HG02973 (cell line): ENCODE data around the gene OTUB2.

Source experiments
- ATAC-seq: cut with Tn5 transposase; IDR thresholded peaks from one replicate; pipeline ENCODE4 v1.9.1; 2021; ENCODE audit warnings: moderate library complexity; ENCODE audit not compliant: unreplicated experiment

Gene OTUB2

GRCh38 chr14:94020267-94020666, 5.9 kb upstream of the OTUB2 start:
- ATAC-seq: no peak

DNA sequence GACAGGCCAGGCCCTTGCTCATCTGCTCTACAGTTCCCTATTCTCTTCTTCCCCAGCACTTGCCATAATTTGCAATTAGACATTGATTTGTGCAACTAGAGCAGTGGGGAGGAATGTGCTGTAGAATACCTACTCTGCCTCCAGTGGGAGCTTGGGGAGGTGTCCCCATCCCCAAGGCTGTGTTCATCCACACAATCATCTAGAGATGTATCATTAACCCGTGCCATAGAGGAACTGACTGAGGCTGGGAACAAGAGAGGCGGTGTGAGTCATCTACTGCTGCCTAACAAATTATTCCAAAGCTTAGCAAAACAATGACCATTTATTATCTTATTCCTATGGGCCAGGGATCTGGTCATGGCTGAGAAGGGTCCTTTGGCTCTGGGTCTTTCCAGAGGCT, 5.1 kb upstream of the OTUB2 start:
- ATAC-seq: no peak

GRCh38 chr14:94021416-94022157, 4.6 kb upstream of the OTUB2 start:
- no peak for ATAC-seq

- ATAC-seq: no peak
Measured at GRCh38 chr14:94022532-94023411, 3.4 kb upstream of the OTUB2 start.

DNA sequence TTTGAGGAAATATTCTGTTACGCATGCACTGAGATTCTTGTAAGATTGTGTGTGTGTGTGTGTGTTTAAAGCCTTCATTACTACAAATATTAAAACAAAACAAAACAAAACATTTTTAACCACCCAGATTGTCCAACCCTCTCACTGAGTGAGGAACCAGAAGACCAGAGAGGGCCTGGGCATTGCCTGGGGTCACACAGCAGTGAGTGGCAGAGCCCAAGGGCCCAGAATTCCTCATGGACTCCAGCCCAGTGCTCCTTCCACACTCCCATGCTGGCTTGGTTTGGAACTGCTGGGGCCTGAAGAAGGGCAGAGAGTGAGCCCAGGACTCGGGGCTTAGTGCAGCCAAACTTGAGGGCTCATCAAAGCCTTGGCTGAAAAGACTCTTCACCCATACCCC, 1.6 kb upstream of the OTUB2 start:
- no peak for ATAC-seq

DNA sequence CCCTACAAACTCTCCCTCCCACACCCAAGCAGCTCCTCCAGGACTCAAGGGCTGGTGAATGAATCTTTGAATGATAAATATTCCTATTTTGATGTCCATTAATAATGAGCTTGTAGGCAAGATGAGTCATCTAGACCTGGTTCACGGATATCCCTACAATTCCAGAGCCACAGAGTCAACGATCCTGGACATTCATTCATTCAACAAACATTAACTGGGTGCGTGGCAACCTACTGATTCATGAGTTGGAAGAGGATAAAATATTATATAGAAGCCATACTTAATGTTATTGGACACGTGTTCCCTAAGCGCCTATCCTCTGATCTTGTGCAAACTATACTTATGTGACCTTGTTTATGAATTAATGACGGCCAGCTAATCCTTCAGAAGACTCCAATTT, 420 bp upstream of the OTUB2 start:
- no peak for ATAC-seq

GRCh38 chr14:94026889-94027469, 839 bp downstream of the OTUB2 start:
- no peak for ATAC-seq

DNA sequence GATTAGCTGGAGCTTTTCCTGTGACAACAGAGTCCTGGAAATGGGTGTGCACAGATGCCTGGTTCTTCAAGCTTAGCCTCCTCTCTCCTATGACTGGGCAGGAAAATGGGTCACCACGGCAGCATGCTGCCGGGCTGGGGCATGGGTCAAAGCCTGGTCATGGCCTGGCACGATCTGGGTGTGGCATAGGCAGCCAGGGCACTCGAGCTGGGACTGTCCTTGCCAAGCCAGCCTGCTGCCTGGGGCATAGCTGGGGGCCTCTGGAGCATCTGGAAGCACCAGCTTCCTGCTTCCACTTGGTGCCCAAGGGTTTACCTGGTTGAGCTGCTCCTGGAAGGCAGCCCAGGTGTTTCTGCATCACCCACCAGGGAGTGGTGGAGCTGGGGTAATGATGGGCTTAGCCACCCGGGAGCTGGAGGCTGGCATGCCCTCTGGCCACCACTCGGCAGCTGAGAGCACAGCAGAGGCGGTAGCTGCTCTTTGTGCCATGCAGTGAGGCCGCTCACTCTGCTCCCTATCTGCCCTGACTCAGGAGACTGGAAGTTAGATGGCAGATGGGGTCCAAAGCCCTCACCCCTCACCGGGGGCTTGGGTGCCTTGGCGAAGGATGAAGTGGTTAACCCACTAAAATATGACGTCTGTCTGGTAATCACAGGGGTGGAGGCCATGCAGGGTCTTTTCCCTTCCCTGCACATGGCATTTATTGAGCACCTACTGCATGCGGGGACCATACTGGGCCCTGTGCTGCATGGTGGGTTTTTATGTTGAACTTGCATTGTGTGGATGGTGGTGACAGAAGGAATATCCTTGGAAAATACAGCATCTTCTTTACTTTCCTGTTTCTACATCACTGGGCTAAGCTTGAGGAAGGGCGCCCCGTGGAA, 1.7 kb downstream of the OTUB2 start:
- ATAC-seq: no peak

GRCh38 chr14:94028450-94028826, 2.3 kb downstream of the OTUB2 start:
- no peak for ATAC-seq

- ATAC-seq: no peak
Measured at GRCh38 chr14:94029265-94029664, 3.1 kb downstream of the OTUB2 start.

DNA sequence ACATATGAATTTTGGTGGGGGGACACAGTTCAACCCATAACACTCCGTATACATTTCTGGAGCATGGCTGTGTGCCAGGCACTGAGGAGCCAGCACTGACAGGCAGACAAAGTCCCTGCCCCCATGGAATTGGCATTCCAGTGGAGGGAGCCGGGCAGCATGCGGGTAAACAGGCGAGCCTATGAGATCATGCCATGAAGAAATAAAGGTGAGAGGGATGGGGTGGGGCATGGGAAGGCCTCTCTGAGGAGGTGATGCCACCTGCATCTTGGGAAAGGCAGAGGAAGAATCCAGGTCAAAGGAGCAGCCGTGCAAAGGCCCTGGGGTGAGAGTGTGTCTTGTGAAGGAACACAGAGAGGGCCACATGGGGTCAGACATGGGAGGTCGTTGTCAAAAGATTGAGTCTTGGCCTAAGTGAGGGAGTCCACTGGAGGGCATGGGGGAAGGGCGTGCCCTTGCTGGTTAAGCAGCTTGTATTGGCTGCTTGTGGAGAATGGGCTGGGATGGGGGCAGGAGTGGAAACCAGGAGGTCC, 3.6 kb downstream of the OTUB2 start:
- ATAC-seq: no peak

DNA sequence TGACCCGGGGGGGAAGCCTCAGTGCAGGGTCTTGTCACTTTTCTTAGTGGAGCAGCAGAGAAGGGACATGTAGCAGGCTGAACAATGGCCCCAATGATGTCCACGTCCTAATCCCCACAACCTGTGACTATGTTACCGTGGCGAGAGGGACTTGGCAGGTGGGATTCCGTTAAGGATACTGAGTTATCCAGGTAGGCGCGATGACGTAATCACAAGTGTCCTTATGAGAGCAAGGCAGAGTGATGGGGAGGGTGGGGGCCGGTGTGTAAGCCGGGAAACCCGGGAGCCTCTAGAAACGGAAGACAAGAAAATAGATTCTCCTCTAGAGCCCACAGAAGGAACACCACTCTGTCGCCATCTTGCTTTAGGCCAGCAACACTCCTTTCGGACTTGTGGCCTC, 4.4 kb downstream of the OTUB2 start:
- no peak for ATAC-seq

- no peak for ATAC-seq
Measured at GRCh38 chr14:94031161-94031882, 5.2 kb downstream of the OTUB2 start.

DNA sequence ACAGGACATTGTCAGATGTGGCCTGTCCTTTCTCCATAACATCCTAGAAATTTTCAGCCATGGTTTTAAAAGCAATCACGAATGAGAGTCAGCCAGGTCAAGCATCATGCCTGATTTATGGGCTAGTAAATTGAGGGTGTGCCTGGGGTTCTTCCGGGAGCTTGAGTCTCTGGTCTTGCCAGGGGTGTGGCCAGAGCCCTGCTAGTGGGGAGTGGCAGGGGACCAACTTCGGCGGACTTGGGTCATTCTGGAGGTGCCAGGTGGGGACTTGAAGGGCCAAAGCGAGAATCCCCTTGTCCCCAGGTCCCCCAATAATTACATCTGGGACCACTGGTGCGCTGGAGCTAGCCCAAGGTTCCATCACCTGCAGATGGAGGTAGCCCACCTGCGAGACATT, 5.7 kb downstream of the OTUB2 start:
- no peak for ATAC-seq

DNA sequence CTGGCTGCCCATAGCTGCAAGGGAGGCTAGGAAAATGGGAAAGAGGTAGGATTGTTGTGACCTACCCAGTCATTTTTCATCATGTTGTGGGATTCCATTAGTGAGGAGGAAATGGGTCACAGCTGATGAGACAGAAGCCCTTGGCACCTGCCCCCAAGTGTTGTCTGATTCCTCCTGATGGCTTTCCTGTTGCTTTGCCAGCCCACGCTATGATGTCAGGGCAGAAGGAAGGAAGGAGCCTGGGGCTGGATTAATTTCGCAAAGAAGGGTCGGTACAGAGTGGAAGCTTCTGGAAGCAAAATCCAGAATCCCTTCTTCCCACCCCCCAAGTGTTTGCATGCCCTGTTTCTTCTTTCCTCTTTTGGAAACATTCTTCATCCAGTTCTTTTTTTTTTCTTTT, 8.7 kb downstream of the OTUB2 start:
- no peak for ATAC-seq

- peak; percentile 94 for ATAC-seq
Measured at GRCh38 chr14:94036313-94037167, 10.4 kb downstream of the OTUB2 start.

GRCh38 chr14:94037954-94038353, 11.8 kb downstream of the OTUB2 start:
- no peak for ATAC-seq

DNA sequence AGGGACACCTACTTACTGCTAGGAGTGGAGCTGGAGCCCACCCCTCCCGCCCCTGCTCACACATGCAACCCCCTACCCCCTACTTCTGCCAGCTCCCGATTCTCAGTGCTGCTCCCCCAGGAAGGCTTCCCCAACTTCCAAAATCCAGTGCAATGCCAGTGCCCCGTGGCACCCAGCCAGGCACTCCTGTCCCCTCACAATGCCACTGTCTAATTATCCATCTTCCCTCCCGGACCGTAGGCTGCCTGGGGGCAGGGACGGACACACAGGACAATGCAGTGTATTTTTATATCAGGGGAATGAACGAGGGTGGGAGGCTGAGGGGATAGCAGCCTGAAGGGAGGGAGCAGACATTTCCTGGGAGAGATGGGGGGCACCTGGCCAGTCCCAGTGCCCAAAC, 12.4 kb downstream of the OTUB2 start:
- ATAC-seq: no peak
